PFSK-1 (cell line): ENCODE measurements around the gene FAM111A.

Source experiments
- FOXP2 ChIP-seq: optimal IDR thresholded peaks from 2 replicates; pipeline ENCODE3; 2011; ENCODE audit warnings: borderline replicate concordance, control low read depth, inconsistent platforms; ENCODE audit not compliant: insufficient read depth; ENCODE audit errors: extremely low read length, extremely low read depth
- POLR2AphosphoS5 ChIP-seq: IDR thresholded peaks from 2 replicates; pipeline ENCODE4 v1.6.1; 2012; ENCODE audit warnings: low read depth, mild to moderate bottlenecking, control low read depth, low read length, moderate library complexity
- SIN3A ChIP-seq: IDR thresholded peaks from 2 replicates; pipeline ENCODE4 v1.6.1; 2012; ENCODE audit warnings: mild to moderate bottlenecking, low read length, moderate library complexity, borderline replicate concordance; ENCODE audit not compliant: insufficient read depth
- TAF1 ChIP-seq: IDR thresholded peaks from 2 replicates; pipeline ENCODE4 v1.6.1; 2012; ENCODE audit warnings: low read length, control low read depth, borderline replicate concordance; ENCODE audit not compliant: insufficient read depth
- TF ChIP-seq, protein P1 (sequence below), 2 experiments: IDR thresholded peaks; 2 replicates each; pipeline versions ENCODE4 v1.6.1 to v1.8.0; 2011 to 2012; ENCODE audit warnings: low read depth in 2 of 2, low read length in 2 of 2, control low read depth in 1 of 2, inconsistent platforms in 1 of 2, mild to moderate bottlenecking in 1 of 2, moderate library complexity in 1 of 2; ENCODE audit not compliant: insufficient read depth in 1 of 2

The FAM111A gene

DNA sequence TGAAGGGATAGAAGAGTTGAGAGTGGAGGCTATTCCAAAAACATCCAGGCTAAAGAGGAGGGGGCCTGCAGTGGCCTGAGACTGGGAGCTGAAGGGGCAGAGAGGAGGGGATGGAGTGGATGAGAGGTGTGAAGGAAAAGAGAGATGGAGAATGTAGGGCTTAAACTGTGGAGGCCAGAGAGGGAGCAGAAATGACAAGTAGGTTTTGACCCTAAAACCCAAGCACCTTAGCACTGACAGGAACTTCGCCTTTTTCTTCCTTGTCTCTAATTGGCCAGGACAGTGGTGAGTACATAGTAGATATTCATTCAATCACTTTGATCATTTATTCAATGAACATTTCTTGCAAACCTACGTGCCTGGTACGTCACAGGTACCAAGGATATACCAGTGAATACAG, 28.3 kb upstream of the FAM111A start:
- TF ChIP-seq, protein P1, sequence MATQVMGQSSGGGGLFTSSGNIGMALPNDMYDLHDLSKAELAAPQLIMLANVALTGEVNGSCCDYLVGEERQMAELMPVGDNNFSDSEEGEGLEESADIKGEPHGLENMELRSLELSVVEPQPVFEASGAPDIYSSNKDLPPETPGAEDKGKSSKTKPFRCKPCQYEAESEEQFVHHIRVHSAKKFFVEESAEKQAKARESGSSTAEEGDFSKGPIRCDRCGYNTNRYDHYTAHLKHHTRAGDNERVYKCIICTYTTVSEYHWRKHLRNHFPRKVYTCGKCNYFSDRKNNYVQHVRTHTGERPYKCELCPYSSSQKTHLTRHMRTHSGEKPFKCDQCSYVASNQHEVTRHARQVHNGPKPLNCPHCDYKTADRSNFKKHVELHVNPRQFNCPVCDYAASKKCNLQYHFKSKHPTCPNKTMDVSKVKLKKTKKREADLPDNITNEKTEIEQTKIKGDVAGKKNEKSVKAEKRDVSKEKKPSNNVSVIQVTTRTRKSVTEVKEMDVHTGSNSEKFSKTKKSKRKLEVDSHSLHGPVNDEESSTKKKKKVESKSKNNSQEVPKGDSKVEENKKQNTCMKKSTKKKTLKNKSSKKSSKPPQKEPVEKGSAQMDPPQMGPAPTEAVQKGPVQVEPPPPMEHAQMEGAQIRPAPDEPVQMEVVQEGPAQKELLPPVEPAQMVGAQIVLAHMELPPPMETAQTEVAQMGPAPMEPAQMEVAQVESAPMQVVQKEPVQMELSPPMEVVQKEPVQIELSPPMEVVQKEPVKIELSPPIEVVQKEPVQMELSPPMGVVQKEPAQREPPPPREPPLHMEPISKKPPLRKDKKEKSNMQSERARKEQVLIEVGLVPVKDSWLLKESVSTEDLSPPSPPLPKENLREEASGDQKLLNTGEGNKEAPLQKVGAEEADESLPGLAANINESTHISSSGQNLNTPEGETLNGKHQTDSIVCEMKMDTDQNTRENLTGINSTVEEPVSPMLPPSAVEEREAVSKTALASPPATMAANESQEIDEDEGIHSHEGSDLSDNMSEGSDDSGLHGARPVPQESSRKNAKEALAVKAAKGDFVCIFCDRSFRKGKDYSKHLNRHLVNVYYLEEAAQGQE (IDR thresholded peaks at IDR 0.05; ENCODE audit: insufficient read depth in 1 of 2, low read depth in 2 of 2, low read length in 2 of 2) = no peak
- TF ChIP-seq POLR2AphosphoS5 (no peak), FOXP2 (no peak), TAF1 (no peak), SIN3A (no peak)

DNA sequence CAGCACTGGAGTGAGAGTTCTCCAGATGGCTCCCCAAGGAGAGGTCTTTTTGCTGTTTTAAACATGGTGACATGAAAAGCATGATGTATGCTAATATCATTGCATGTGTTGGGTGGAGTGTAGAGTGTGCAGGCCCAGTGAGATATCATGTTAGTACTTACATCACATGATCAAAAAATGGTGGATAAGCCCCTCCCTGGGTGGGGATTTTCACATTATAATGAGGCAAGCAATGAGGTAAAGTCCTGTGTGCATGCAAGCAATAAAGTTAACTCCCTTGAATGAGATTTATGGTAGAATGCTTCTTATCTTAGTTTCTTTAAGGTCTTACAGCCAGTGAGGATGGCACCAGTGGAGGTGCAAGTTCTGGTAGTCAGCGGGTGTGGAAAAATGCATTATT, 27.1 kb upstream of the FAM111A start:
- no peak for TF ChIP-seq SIN3A
- TF ChIP-seq FOXP2 = no peak
- TF ChIP-seq, protein P1 (IDR thresholded peaks at IDR 0.05; ENCODE audit: insufficient read depth in 1 of 2, low read depth in 2 of 2, low read length in 2 of 2) = no peak
- TF ChIP-seq TAF1 = no peak
- TF ChIP-seq POLR2AphosphoS5 = no peak

DNA sequence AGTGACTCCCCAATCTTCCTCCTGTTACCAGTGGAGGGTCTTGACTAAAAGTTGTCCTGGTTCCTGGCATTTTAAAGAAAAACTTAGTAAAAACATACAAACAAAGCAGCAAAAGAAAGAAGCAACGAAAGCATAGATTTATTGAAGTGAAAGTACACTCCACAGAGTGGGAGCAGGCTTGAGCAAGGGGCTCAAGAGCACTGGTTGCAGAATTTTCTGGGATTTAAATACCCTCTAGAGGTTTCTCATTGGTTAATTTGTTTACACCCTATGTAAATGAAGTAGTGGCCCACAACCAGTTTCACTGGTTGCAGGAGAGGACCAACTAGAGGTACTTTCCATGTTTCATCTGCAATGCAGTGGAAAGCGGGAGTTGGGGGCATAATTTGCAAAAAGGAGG, 24.9 kb upstream of the FAM111A start:
- TF ChIP-seq SIN3A (no peak), FOXP2 (no peak), POLR2AphosphoS5 (no peak), TAF1 (no peak)
- TF ChIP-seq, protein P1 (IDR thresholded peaks at IDR 0.05; ENCODE audit: insufficient read depth in 1 of 2, low read depth in 2 of 2, low read length in 2 of 2) = no peak

GRCh38 chr11:59119826-59120225, 22.8 kb upstream of the FAM111A start:
- TF ChIP-seq TAF1 (no peak), SIN3A (no peak), FOXP2 (no peak), POLR2AphosphoS5 (no peak)
- TF ChIP-seq, protein P1 (IDR thresholded peaks at IDR 0.05; ENCODE audit: insufficient read depth in 1 of 2, low read depth in 2 of 2, low read length in 2 of 2) = no peak

DNA sequence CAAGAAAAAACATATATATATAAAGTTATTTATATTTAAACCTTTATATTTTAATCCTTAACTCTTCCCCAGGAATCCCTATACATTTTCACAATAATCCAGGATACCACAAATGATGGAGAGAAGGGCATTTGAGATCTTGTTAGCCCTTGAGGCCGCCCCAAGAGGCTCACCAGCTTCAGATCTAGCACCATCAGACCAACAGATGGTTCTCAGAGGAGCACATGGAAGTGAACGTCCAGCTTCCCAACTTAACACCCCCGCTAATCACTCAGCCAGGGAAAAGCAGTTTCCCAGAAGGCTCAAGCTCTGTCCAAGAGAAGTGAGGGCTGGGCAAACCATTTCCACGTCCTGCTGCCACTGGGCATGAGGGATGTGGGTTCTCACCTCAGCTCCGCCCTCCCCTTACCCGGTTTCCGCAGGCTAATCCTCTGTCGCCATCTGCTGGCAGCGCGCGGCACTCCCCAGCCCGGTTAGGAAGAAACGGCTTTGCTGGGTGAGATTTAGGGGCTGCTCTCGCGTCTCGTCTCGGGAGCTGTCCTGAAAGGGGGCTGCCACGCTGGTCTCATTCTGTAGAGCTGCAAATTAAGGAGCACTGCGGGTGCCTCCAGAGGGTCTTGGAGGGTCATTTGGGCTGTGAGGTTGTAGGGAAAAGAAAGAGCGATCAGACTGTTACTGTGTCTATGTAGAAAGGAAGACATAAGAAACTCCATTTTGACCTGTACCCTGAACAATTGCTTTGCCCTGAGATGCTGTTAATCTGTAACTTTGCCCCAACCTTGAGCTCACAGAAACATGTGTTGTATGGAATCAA, 6.8 kb upstream of the FAM111A start:
- TF ChIP-seq, protein P1 (IDR thresholded peaks at IDR 0.05; ENCODE audit: insufficient read depth in 1 of 2, low read depth in 2 of 2, low read length in 2 of 2) = no peak
- no peak for TF ChIP-seq TAF1
